Measurements from ENCODE around the gene TNS3.

Gene TNS3

DNA sequence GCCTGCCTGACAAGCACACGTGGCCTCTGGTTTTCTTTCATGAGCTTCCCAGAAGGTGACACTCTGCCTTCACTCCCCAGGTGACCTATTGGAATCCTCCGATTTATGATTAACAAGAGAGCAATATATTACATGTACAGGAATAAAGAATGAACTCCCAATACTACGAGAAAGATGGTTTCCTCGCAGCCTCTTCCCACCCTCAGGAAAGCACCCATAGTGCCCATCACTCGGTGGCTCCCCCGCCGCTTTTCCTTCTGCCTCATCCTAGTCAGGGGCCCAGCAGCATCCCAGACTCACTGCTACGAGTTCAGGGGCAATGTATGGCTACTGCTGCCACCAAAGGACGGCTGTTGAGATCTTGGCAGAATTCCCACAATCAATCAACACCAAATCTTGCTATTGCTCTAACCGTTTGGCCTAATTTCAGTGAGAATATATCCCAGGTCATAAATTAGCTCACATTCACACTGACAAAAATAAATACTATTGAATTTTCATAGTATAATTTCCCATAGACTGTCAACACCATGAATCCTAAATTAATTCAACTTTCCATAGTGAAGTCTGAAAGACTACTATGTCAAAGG, 196.3 kb downstream of the TNS3 start:
- no peak for DNase-seq (ENCODE audit: low read depth, low spot score)

DNA sequence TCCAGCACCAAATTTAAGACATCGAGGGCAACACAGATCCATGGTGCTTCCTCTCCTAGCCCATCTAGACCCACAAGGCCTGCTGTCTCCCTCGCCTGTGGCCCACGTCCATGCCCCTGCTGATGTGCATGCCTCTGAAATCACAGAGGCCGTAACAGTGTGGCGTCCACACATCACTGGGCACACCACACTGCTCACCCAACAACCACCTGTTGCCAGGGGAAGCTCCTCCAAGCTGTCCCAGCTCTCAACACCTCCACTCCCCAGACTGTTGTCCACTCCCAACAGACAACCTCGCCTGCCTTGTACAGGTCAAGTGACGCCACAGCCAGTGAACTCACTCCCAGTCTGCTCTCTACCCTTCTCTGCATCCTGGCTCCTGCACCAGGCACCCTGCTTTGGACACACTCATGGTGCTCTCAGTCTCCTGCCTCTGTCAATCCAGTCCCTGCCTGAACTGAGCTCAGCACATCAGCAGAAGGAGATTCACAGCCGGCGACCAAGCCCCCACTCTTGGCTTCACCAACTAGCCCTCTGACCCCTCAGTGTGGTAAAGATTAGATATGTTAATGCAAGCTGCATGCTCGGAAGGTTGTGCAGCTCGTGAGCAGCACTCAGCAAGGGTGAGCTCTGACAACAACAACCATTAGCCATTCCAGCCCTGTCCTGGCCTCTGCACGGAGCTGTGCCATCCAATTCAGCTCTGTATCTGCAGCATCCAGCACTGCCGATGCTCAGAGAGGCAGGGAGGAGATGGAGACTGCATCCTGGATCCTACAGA, 197.0 kb downstream of the TNS3 start:
- no peak for DNase-seq (ENCODE audit: low read depth, low spot score)

DNA sequence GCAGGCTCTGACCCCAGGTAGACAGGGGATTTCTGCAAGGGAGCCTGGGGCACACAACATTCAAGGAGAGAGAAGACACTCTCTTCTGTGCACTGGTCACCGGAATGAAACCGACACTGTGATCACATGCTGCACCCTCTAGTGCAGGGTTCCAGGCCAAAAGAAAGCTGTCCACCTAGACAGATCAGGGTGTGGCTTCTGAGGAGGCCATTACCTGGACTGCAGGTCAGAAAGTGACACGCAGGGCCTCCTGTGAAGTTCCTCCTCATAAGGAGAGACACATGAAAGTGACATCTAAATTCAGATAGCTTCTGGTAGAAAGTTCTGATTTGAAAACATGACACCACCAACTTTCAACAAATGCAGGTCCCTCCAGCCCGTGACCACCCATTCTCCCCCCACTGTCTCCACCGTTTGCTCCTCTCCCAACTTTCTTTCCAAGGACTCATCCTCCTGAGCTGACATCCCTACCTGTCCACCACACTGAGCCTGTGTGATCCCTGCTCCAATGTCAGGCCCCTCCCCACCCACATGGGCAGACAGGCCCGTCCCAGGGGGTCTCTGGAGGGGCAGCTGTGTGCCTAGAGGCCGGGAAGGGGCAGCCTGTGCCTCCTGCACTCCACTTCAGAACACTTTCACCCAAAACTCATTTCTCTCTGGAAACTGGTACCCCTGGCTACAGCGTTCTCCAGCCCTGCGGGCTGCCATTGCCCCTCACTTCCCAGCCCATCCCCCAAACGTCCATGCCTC, 198.0 kb downstream of the TNS3 start:
- no peak for DNase-seq (ENCODE audit: low read depth, low spot score)

DNA sequence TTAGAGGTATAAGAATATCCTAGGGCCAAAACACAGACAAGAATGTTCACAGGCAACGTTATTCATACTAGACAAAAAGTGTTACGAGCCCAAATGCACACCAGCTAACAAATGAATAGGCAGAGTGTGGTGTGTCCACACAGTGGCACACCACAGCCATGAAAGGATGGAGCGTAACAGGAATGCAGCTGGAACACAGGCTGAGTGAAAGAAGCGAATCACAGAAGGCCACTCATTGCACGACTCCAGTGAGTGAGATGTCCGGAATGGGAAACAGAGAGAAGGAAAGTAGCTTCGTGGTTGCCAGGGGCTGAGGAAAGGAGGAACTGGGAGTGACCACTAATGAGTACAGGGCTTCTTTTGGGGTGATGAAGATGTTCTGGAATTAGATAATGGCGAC, 198.8 kb downstream of the TNS3 start:
- no peak for DNase-seq (ENCODE audit: low read depth, low spot score)

DNA sequence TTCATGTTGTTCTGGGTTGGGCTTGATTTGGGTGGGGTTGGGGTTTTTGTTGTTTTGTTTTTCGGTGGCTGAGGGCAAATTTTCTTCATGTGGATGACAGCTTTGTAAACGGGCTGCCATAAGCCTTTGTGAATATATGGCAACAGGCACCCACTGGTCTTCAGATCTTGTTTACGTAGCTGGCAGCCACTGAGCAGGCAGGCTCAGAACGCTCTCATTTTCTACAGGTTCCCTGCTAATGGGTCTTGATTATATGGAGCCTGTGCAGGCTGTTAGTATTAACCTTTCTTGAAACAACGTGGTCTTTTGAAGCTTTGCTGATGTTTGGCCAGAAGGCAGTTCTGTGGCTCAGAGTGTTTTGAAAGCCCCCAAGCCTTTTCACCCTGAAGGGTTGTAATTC, 199.7 kb downstream of the TNS3 start:
- DNase-seq (ENCODE audit: low read depth, low spot score): no peak

DNA sequence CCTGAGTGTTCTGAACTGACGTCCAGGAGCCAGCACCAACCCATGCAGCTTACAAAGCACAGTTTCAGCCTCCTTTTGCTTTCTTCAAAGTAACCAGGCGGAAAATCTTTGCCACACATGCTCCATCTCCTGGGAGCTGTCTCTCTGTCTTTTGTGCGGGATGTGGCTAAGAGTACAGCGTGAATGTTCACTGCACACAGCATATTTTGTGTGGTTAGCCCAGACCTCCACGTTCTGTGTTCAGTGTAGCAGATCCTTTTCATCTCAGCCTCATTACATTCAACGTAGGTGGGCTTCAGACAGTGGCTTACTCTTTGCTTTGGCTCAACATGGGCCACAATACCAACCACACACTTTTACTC, 200.8 kb downstream of the TNS3 start:
- DNase-seq (ENCODE audit: low read depth, low spot score): no peak

DNA sequence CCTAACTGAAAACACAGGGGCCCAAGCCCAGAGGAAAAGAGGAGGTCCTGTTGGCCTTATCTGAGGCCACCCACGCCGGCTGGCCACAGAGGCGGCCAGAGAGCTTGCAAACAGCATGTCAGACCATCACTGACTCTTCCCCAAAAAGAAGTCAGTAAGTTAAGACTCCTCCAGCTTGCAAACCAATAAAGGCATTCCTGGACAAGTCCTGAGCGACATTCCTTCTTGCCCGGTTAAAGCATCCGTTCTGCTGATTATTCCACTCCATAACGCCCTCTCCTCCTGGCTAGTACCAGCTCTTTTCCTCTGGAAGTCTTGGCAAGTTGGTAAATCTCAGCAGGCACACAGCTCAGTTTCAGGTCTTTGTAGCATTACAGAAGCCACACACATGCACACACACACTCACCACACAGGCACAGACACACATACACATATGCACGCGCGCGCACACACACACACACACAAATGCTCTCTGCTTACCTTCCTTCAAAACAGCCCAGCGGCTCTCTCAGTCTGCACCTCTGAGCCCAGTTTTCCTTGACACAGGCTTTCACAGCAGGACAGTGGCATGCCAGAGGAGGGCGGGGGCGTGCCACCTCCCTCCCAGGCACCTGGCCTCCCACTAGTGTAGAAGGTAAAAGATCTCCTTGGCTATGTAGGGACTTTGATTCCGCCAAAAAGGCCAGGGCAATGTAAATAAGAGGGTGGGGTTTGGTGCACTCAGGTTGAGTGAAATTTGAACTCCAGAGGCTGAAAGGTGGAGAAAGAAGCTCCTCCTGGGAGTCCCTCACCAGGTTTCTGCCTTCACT, 201.4 kb downstream of the TNS3 start:
- no peak for DNase-seq (ENCODE audit: low read depth, low spot score)

DNA sequence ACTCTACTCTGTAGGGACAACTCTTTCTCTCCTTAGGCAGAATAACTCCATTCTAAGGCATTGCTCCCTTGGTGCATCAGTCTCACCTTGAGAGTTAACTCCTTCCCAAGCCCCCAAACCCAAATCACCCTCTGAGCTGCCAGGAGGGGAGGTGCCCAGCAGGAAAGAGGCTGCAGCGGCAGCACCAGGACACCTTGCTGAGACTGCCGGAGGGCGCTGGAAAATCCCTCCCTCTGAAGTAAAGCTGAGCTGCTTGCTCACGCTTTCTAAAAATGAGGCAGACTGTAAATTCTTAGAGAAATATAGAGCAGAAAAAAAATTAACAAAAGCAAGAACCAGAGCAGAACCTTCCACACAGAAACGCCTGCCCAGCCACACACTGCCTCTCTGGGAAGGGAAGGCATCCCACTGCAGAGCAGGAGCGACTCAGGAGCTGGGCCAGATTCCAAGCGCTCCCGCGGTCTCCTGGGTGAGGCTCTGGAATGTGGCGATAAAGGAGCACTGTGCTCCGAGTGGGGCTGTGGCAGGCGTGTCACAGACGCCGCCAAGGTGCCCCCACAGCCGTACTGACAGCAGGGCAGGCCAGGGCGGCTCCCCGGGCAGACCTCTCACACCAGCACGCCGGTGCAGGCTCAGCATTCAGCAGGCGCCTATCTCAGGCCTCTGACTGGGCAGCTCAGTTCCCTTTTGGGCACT, 202.1 kb downstream of the TNS3 start:
- no peak for DNase-seq (ENCODE audit: low read depth, low spot score)

DNA sequence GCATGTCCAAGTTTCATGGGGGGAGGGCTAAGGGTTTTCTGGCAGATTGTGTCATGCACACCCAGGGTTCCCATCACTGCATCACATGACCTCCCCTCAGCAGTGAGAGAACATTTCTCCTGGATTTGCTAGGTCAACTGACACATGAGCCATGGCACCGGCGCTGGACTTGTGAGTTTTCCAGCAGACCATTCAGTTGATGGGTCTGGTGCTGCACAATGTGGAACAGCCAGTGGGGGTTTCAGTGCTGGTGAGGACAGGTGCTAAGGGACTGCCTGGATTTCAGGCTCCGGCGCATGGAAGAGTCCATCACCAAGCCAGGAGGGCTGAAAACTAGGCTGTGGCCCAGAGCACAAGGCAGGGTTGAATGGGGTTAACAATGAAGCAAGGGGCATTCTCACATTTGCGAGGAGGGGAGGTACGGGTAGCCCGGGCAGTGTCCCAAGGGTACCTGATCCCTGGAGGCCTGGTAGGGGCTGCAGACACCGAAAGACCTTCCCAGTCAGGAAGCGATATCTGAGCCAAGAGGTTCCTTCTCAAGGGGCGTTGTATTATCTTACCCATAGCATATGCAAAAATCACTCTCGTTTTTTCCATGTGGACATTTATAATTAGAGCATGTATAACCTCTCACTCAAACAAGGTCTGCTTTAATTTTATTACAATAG, 203.0 kb downstream of the TNS3 start:
- DNase-seq (ENCODE audit: low read depth, low spot score): no peak

DNA sequence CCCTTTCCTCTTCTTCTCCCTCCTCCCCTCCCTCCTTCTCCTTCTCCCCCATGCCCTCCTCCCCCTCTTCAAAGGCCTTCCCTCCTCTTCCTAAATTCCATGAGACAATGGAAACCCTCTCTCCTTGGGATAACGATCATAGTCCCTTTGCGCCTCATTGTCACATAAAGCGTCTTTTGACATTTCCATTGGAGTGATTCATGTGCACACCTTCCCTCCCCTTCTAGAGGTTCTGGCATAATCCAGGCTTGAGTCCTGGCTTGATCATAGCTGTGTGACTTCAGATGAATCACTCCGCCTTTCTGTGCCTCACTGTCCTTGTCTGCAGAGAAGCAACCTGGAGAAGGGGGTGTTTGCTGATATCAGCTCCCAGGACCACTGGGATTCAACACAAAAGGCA, 204.2 kb downstream of the TNS3 start:
- DNase-seq (ENCODE audit: low read depth, low spot score): no peak

DNA sequence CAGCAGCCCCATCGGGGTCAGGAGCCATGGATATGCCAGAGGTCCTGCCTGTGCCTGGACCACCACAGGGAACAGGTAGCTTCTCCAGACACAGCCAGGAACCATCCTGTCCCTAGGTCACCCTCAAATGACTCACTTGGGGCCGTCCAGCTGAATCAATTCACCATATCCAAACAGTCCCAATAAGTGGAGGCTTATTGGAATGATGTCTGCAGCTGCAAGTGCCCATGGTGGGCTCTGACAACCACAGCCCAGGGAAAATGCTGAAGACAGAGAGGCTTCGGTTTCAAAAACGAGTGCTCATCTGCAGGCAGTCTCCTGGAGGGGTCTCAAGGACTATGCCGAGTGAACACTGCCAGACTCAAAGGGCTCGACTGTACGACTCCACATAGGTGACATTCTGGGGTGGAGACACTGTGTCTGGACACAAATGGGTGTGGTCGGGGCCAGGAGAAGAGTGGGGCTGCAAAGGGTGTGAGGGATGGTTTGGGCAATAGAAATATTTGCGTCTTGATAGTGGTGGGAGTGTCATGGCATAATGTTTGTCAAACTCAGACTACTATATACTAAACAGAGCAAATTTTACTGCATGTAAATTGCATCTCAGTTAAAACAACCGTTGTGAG, 204.8 kb downstream of the TNS3 start:
- no peak for DNase-seq (ENCODE audit: low read depth, low spot score)

DNA sequence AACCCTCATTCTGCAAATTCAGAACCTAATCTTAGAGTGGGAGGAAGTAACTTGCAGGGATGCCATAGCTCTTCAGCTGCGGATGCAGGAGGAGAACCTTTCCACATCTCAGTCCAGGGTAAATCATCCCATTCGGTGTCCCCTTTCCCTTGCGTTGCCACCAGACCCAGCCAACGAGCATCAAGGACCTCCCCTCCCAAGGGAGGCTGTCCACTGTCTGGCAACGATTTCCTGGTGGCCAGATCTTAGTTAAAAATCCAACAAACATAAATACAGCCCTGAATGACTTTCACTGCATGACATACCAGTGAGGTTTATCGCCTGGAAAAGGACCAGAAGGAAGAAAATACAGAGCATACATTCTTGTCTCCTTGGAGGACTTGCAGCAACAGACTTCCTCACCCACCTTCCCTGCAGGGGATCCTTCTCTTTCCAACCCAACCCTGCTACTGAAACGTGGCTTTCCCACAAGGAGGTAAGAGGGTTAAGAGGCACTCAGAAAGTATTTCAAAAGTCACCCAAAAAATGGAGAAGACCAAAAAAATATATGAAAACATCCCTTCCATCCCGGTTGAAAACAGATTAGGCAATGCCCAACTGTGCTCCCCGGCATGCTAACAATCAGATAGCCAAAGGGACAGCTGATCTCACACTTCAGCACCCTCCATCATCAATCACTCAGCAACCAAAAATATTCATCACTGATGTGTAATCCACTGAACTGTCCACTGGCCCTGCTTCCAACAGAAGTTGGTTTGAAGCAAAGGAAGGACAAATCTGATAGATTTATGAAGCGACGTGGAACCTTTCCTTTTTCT, 206.6 kb downstream of the TNS3 start:
- DNase-seq (ENCODE audit: low read depth, low spot score): no peak

DNA sequence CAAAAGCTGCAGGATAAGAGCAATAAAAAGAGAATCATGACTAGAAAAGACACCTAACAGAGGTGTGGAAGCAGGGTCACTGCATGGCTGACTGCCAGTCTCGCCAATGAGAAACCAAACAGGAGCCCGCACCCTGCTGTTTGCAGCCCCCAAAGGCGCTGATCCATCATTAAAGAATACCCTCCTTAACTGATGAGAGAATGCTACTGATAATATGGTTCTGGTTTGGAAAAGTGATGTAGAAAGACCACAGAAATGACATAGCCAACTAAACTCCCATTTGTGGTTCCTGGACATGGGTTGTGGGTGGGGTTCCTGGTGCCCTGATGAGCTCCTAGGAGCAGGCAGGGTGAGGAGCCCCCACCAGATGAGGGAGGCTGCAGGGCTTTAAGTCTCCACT, 207.4 kb downstream of the TNS3 start:
- no peak for DNase-seq (ENCODE audit: low read depth, low spot score)

DNA sequence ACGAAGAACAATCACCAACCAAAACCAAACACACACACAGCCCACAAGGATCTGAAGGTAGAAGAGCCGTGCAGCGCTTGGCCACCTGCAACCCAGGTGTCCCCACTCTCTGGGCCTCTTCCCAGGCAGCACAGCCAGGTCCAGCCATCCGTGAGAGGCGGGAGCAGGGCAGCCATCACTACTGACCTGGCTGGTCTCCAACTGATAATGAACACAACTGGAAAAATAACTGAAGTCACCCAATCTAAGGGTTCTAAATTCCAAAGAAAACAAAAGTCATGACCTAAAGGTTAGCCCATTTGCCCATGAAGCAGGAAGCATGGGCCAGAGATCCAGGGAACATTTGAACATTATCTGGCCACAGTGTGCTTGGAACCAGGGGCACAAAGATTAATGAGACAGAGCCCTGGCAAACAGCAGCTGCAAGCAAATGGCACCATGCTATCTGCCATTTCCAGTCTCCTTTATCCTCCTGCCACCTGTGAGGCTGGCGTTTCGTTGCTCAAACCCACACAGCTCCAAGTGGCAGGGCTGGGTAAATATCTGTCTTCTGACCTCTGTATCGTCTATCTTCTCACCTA, 207.9 kb downstream of the TNS3 start:
- no peak for DNase-seq (ENCODE audit: low read depth, low spot score)

DNA sequence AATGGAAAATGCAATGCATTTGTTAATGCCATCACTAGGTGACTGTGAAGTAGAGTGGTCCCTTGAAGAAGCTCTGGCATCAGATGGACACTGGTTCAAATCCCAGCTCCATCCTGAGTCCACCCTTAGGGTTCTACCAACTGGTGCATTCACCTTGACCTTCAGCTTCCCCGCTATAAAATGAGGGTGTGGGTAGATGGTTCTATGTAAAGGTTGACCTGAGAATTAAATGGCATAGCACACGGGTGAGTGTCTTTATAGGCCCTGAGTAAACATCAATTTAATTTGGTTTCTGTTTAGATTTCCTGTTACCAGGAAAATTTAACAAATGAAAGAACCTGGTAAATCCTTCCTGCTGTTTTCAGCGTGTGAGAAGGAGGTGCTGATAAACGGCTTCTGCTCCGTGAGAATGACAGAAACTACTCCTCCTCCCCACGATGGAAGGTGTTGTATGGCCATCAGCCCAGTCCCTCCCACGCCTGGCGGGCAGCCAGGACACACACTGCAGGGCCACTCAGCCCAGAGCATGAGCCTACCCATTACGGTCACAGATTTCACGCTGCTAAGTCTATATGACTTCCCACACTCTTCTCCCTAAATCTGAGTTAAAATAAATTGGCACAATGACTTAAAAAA, 210.1 kb downstream of the TNS3 start:
- no peak for DNase-seq (ENCODE audit: low read depth, low spot score)

DNA sequence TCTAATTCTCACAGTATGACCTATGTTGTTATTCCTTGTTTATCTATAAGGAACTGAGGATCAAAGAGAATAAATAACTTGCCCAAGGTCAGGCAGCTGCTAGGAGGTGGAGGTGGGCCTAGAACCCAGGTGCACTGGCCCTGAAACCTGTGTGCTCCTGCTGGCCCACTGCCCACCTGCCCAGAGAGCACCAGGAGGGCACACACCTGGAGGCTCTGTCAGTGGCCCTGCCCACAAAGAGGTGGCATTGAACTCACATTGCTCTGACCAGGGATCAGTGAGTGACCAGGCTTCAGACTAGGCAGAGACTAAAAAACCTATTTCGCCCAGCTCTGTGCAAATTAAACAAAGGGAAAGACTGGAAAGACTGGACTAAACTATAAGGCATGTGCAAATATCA, 210.6 kb downstream of the TNS3 start:
- DNase-seq (ENCODE audit: low read depth, low spot score): no peak

DNA sequence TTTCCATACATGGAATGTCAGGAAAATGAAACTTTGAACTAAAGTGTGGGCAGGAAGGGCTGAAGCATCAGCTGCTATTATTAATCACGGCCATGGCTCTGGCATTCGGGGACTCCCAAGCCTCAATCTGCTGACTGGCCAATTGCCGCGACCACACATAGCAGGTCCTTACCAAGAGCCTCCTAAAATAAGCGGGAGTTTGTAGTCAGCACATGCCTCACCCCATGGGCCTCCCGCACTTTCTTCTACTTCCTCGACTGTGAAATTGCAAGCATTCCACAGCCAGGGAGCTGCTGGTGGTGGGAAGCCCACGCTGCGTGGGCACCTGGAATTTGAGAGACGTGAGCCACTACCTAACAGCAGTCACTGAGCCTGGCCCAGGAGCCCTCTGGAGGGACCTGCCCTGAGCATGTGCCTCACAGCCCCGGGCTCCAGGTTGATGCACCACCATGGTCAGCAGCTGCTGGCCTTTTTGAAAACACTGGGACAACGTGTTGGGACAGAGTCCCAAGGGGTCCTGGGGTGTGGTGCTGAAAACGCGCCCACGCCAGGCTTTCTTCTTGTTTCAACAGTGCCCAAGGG, 211.4 kb downstream of the TNS3 start:
- no peak for DNase-seq (ENCODE audit: low read depth, low spot score)

DNA sequence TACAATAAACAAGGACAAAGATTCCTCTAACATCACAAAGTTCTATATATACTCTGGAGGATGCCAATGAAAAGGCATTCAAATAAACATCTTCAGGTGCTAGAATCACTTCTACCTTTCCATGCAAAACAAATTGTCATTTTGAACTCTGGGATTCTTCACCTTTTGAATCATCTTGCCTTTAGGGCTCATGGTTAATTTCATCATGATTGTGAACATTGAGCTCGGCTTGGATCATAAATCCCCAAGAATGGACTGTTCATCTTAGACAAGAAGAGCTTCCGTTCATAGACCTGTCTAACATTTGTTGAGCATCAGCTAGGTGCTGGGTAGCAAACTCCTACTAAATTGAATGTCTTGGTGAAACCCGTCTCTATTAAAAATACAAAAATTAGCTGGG, 212.2 kb downstream of the TNS3 start:
- no peak for DNase-seq (ENCODE audit: low read depth, low spot score)

Data from activated naive CD8-positive, alpha-beta T cell treated with anti-CD3 and anti-CD28 coated beads, Interleukin-2, amount 50 U/mL, for 16 hours (primary cell).